GM19351 (cell line): ENCODE measurements around the gene ADCK1.
"Not testable (repeated sequence)": the region's sequence is repeated elsewhere in the genome, so short reads cannot be mapped to it uniquely, and the experiment has no call there.

Experiments
- ATAC-seq: cut with Tn5 transposase; IDR thresholded peaks from one replicate; pipeline ENCODE4 v1.9.1; 2021; ENCODE audit warnings: mild to moderate bottlenecking, moderate library complexity; ENCODE audit not compliant: unreplicated experiment

Gene ADCK1

DNA sequence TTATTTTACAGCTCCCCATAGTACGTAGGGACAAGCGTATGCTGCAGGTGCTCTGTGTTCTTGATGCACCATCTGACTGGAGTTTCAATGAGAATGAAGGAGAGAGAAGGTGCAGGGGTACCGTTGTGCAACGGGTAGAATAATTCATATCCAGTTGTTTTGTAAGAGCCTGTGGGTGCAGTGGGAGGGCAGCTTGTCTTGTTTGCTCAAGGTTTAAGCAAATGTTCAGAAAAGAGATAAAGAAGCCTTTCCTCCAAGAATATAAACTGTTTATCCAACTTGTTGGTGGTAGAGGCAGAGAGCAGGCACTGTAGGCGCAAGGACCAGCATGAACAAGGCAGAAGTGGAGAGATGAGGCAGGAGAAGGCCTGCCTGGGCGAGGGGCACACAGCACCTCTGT lies 64.2 kb downstream of the ADCK1 start:
- ATAC-seq = no peak

- no peak for ATAC-seq
These were observed 64.7 kb downstream of the ADCK1 start for GRCh38 chr14:77864580-77864979.

- no peak for ATAC-seq
These were observed 65.5 kb downstream of the ADCK1 start for GRCh38 chr14:77865455-77865854.

DNA sequence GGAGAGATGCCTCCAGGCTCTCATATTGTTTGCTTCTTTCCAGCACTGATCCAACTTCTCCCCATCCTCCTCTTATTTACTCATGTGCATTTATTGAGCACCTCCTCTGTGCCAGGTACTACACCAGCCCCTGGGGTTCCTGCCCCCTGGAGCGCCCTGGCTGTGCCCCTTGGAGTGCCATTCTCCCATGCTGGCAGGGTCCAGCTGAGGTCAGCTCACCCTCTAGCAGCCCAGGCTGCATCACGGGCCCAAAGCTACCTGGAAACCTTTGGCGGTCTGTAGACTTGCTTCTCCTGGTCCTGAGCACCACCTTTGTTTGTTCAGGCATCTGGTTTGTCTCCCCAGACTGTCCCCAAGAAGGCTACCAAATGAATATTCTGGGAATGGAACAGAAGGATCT lies 67.0 kb downstream of the ADCK1 start:
- no peak for ATAC-seq

- no peak for ATAC-seq
These were observed 67.6 kb downstream of the ADCK1 start for GRCh38 chr14:77867476-77867875.

DNA sequence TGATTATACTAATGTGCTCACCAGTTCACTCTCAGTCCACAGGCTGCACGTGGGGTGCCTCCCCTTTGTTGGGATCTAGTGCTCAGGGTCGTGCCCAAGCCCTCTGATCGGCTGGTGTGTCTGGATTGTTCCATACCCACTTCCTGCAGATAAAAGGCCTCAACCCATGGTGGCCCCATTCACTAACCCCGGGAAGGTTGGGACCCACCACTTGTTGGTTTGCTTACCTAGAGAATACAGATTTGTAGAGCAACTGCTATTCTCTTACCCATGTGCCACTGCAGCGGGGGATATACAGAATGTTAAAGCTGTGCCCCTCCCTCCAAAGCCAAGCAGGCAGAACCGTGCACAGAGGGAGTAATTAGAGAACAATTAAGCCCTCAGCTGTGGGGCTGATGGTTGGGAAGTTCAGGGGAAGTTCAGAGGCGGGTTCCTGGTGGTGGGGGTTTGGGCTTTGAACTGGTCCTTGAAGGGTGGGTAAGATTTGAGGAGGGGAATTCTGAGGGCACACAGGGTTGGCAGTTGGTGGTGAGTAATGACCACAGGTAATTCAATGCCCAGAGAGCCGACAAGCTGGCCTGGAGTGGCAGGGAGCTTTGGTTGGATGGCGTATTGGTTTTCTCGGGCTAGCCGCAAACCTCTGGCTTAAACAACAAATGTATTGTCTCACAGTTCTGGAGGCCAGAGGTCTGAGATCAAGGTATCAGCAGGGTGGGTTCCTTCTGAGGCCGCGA lies 68.8 kb downstream of the ADCK1 start:
- no peak for ATAC-seq

- no peak for ATAC-seq
These were observed 69.4 kb downstream of the ADCK1 start for GRCh38 chr14:77869340-77869739.

GRCh38 chr14:77870646-77871045 lies 70.7 kb downstream of the ADCK1 start:
- ATAC-seq = no peak

GRCh38 chr14:77872152-77872551 lies 72.2 kb downstream of the ADCK1 start:
- ATAC-seq = no peak

DNA sequence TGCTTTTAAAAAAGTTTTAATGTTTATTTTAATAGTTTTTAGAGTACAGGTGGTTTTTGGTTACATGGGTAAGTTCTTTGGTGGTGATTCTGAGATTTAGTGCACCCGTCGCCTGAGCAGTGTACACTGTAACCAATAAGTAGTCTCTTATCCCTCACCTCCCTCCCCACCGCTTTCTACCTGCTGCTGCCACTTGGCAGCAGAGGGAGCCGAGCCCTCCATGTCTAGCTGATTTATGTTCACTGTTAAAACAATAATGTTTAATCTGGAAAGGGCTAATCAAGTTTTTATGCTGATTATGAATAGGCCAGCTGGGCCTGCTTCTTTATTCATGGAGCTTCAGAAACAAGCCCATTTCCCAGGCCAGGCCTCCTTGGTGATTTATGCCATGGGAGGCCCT lies 73.1 kb downstream of the ADCK1 start:
- no peak for ATAC-seq

DNA sequence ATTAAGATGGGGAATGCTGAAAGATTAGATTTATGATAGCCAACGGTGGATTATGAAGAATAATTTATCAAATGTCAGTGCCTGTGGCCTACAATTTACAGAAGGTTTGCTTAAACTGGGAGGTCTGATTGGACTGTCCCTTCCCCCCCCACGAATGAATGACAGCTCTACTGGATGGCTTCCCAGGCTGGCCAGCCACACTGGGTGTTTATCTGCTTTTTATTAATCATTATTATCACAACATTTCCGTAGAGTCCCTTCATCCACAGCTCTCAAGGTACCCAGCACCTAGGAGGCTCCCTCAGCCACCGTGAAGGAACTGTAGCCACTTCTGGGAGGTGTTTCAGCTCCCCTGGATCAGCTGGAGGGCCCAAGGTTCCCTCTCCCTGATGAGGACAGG lies 78.9 kb downstream of the ADCK1 start:
- ATAC-seq = no peak

- no peak for ATAC-seq
These were observed 80.1 kb downstream of the ADCK1 start for GRCh38 chr14:77880056-77880455.

- ATAC-seq = no peak
These were observed 82.2 kb downstream of the ADCK1 start for GRCh38 chr14:77882098-77882497.

DNA sequence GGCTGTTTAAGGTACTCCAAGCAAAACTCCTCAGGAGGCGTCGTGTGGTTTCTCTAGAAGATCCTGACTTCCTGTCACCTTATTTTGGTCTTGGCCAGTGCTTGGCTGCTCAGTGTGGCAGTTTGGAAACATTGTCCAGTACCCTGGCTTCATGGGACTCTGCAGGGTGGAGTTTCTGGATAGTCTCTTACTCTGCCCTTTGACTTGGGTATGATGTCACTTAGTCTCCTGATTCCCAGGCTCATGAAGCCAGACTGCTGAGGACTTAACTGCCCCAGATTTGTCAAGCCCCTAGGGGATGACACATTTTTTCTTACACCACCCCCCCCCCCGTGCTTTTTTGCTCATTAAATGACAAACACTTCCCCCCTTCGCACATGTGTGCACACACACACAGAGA lies 82.7 kb downstream of the ADCK1 start:
- no peak for ATAC-seq

GRCh38 chr14:77883131-77883846 lies 83.4 kb downstream of the ADCK1 start:
- ATAC-seq = no peak

DNA sequence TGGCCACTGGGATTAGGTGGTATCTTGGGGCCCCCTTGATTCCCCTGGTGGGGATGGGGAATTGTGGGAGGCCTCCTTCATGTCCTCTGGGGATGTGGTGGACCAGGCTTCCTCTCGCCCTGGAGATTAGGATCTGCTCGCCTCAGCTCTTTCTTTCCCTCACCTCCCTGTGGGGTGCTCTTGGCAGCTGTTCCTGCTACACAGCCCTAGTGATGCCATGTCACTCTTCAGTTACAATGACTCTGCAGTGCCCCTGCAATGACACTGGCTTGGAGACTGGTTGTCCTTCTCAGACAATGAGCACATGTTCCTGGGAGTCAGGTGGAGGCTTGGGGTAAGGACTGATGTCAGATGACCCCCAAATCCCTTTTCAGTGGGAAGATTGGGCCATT lies 83.9 kb downstream of the ADCK1 start:
- ATAC-seq = no peak

DNA sequence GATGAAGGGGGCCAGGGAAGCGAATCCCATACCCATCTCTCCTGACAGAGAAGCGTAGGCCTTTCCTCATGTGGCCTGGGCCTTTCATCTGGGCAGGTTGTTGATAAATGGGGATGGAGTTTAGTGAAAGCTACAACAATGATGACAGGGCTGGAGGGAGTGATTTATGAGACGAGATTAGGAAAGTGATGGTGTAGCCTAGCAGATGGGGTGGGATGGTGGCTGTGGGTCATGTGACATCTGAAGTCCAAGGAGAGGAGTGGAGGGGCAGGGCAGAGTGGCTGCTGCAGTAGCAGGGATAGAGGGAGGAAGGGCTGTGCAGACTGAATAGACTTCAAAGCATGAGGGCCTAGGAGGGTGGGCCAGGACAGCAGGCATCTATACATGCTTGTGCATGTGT lies 85.5 kb downstream of the ADCK1 start:
- no peak for ATAC-seq

DNA sequence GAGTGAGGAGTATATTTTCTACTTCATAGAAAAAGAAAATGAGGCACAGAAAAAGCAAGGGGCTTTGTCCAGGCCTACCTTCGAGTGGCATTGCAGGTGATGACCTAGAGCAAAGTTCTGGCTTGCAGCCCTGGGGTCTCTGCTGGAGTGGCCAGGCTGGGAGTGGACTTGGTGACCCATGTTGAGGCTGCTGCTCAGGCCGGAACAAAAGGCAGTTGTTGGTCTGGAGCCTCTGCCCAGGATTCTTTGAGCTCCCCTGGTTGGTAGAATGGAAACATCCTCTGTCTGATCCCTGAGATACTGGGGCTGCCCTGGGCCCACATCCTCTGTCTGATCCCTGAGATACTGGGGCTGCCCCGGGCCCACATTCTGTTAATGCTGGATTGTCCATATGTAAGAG lies 86.1 kb downstream of the ADCK1 start:
- ATAC-seq = no peak

- ATAC-seq = not testable (repeated sequence)
These were observed 89.0 kb downstream of the ADCK1 start for GRCh38 chr14:77888903-77889302.

- ATAC-seq = no peak
These were observed 90.1 kb downstream of the ADCK1 start for GRCh38 chr14:77889971-77890442.

DNA sequence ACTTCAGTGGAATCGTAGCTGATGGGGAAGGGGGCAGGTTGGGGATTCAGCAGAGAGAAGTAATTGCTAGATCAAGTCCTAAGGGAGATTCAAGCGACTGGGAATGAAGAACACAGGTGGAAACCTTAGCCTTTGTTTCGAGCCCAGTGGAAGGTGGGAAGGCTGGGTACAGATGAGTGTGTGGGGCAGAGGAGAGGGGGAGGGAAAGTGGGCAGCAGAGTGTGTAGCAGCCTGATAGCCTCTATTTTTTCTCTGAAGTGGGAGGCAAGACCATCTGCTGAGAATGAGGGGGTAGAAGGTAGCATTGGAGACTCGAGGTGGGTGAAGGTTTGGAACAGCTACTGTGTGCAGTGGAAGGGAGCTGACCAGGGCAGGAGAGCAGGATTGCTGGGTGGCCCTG lies 91.0 kb downstream of the ADCK1 start:
- no peak for ATAC-seq

- ATAC-seq = no peak
These were observed 92.5 kb downstream of the ADCK1 start for GRCh38 chr14:77892381-77892871.
